ENCODE results near the gene PRELID1. TPM values are rescaled to one million over a fixed set of nuclear protein-coding genes. Genes with fewer than 3 reads are reported as not detected.

PRELID1 gene
- total and polyA plus RNA-seq, 10 of the 15 experiments (the other 5 are each of a cell fraction or from before 2014, with no cell fraction given): 30.9 to 584 (median 254) TPM

- in situ Hi-C loops (cut with MboI): no loop called here
- H2AFZ ChIP-seq (ENCODE audit: control insufficient read depth, low read depth, low read length): no peak overlapping the region
- intact Hi-C loops (cut with micrococcal nuclease; ENCODE audit: unreplicated experiment): no loop called here
- H3K36me3 ChIP-seq (ENCODE audit: control insufficient read depth in 2 of 2, insufficient read depth in 2 of 2, low read length in 1 of 2): peaks cover 26 to 74% of the 10 kb centered on the region in 2 experiments
- WGBS (ENCODE audit: insufficient coverage, insufficient replicate concordance, low lambda C conversion rate, missing lambda C conversion rate): 65% methylated on average over 15 of the region's 15 CpGs
- ChIA-PET POLR2A (interaction anchor here (0.7 to 1.2 kb wide), 2 partner anchors 13 to 16 kb away, joined by 3 to 7 read pairs; no protein-coding TSS in a partner anchor), CTCF (interaction anchor here (1.3 kb wide), 1 partner anchor 15 kb away, joined by 3 read pairs; no protein-coding TSS in a partner anchor), SMC1A (ENCODE audit: uncharacterized antibody, unreplicated experiment) (no interaction called here), RAD21 (ENCODE audit: unreplicated experiment) (no interaction called here)
- TF ChIP-seq CREM (IDR thresholded peaks at IDR 0.05; ENCODE audit: low read depth): no peak
- TF ChIP-seq FOS (IDR thresholded peaks at IDR 0.05; ENCODE audit: borderline replicate concordance, extremely low read depth, insufficient read length): no peak
- TF ChIP-seq HSF1 (IDR thresholded peaks at IDR 0.05; ENCODE audit: low read depth, low read length): no peak
- TF ChIP-seq, protein P1, sequence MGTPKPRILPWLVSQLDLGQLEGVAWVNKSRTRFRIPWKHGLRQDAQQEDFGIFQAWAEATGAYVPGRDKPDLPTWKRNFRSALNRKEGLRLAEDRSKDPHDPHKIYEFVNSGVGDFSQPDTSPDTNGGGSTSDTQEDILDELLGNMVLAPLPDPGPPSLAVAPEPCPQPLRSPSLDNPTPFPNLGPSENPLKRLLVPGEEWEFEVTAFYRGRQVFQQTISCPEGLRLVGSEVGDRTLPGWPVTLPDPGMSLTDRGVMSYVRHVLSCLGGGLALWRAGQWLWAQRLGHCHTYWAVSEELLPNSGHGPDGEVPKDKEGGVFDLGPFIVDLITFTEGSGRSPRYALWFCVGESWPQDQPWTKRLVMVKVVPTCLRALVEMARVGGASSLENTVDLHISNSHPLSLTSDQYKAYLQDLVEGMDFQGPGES (IDR thresholded peaks at IDR 0.05): no peak
- TF ChIP-seq ZNF207 (IDR thresholded peaks at IDR 0.05; ENCODE audit: borderline replicate concordance): no peak
- no peak for TF ChIP-seq SRF (IDR thresholded peaks at IDR 0.05; ENCODE audit: low read depth in 2 of 2, low read length in 2 of 2)
- TF ChIP-seq BCL3 (IDR thresholded peaks at IDR 0.05; ENCODE audit: borderline replicate concordance, insufficient read depth, low read depth, low read length, poor library complexity, severe bottlenecking): no peak
- TF ChIP-seq HDAC6 (IDR thresholded peaks at IDR 0.05; ENCODE audit: unreplicated experiment): no peak
- TF ChIP-seq ZNF274 (IDR thresholded peaks at IDR 0.05; ENCODE audit: insufficient read depth, insufficient read length): no peak
- no peak for TF ChIP-seq TAF1 (IDR thresholded peaks at IDR 0.05; ENCODE audit: borderline replicate concordance, low read depth, low read length)
- TF ChIP-seq SP1 (IDR thresholded peaks at IDR 0.05; ENCODE audit: low read depth, low read length): no peak
- TF ChIP-seq RFX5 (IDR thresholded peaks at IDR 0.05; ENCODE audit: low read depth, low read length): no peak
- TF ChIP-seq SIX5 (IDR thresholded peaks at IDR 0.05; ENCODE audit: low read depth, low read length, severe bottlenecking): no peak
- no peak for TF ChIP-seq NFXL1 (IDR thresholded peaks at IDR 0.05; ENCODE audit: borderline replicate concordance)
- TF ChIP-seq SMC3 (IDR thresholded peaks at IDR 0.05; ENCODE audit: borderline replicate concordance, low read length): no peak
- no peak for TF ChIP-seq RUNX3 (IDR thresholded peaks at IDR 0.05; ENCODE audit: low read length)
- TF ChIP-seq FOXM1 (IDR thresholded peaks at IDR 0.05; ENCODE audit: low read depth, low read length): no peak
- TF ChIP-seq PAX5 (IDR thresholded peaks at IDR 0.05; ENCODE audit: borderline replicate concordance, low read depth, low read length): no peak
- BruUV-seq (replicated peaks): no TSS peak
- H3K4me3 ChIP-seq: no peak overlapping the region
- DNase-seq (ENCODE audit: low read depth, low spot score) (no peak), FAIRE-seq (no peak), ATAC-seq (no peak)
- H3K79me2 ChIP-seq (ENCODE audit: control insufficient read depth, insufficient read depth, low read length): peaks cover under 1% of the 10 kb centered on the region
- H3K27ac ChIP-seq (ENCODE audit: control insufficient read depth, insufficient read depth): no peak overlapping the region
- H3K27me3 ChIP-seq (replicated peaks in 1 of 2; ENCODE audit: control insufficient read depth in 2 of 2, insufficient read depth in 2 of 2, low read length in 1 of 2): no peaks in the 10 kb centered on the region
- H3K4me1 ChIP-seq (ENCODE audit: control insufficient read depth, insufficient read depth, low read length): no peaks in the 10 kb centered on the region
- H4K20me1 ChIP-seq (ENCODE audit: control insufficient read depth, insufficient read depth): no peaks in the 10 kb centered on the region; the same call in 1 of the 2 replicates
- H3K4me2 ChIP-seq (ENCODE audit: control insufficient read depth, insufficient read depth): no peak overlapping the region
- H3K9ac ChIP-seq (ENCODE audit: control insufficient read depth, insufficient read depth, low read length): no peak overlapping the region
- no peaks in the 10 kb centered on the region for H3K9me3 ChIP-seq (replicated peaks; ENCODE audit: control insufficient read depth, insufficient read depth, low read length)
Measured at GRCh38 chr5:177334155-177334551, 30.6 kb downstream of the PRELID1 start.
